GM12878 (cell line): ENCODE data around the gene DOCK9. TPM values are rescaled to one million over a fixed set of nuclear protein-coding genes. Genes with fewer than 3 reads are reported as not detected.

Source experiments
- ATAC-seq: fragments of 200-7000 bp; cut with Tn5 transposase; 3 replicates; pipeline ENCODE4 v1.9.1; 2020; ENCODE audit warnings: mild to moderate bottlenecking, moderate library complexity
- BruUV-seq: library from RNA; stranded (reverse); fragments of 400-500 nt; replicated peaks from 2 replicates; lab custom pipeline; 2021; lab: Mats Ljungman, UMichigan
- CTCF ChIA-PET: fragments of 300-600 bp; sonication (Branson Sonifier 250); formaldehyde crosslinking; extraction: SDS; loops from one replicate; lab custom pipeline; 2021; ENCODE audit warnings: inconsistent platforms; lab: Yijun Ruan, JAX
- POLR2A ChIA-PET: fragments of 350-600 bp; formaldehyde crosslinking; extraction: SDS; loops from one replicate; lab custom pipeline; 2021; ENCODE audit warnings: inconsistent platforms; lab: Charles Lee
- RAD21 ChIA-PET: fragments of 300-600 bp; sonication (Branson Sonifier 250); formaldehyde crosslinking; loops from one replicate; lab custom pipeline; 2023; ENCODE audit warnings: antibody characterized with exemption; ENCODE audit not compliant: unreplicated experiment; lab: Charles Lee
- SMC1A ChIA-PET: fragments of 300-600 bp; sonication (Branson Sonifier 250); formaldehyde crosslinking; loops from one replicate; lab custom pipeline; 2023; ENCODE audit not compliant: unreplicated experiment, uncharacterized antibody; lab: Charles Lee
- DNase-seq: peaks from one replicate; pipeline ENCODE4 v3.0.0-alpha.2; 2011; ENCODE audit warnings: low read depth, low spot score
- FAIRE-seq: peaks from 3 replicates; lab custom pipeline; 2011; peaks lifted over from hg19 to GRCh38; lab: Jason Lieb, UNC
- H2AFZ ChIP-seq: 2 replicates; pipeline ENCODE4 v1.6.0; 2011; ENCODE audit warnings: low read depth, low read length, control low read depth; ENCODE audit not compliant: control insufficient read depth
- H3K27ac ChIP-seq: 2 replicates; pipeline ENCODE4 v1.5.1; 2011; ENCODE audit warnings: control low read depth; ENCODE audit not compliant: control insufficient read depth, insufficient read depth
- H3K27me3 ChIP-seq, 2 experiments: replicated peaks in 1 of 2; 2 replicates each; pipeline versions ENCODE4 v1.6.0 to v1.6.1; 2011; ENCODE audit warnings: low read length in 1 of 2; ENCODE audit not compliant: control insufficient read depth in 2 of 2, insufficient read depth in 2 of 2
- H3K36me3 ChIP-seq, 2 experiments: 2 replicates each; pipeline ENCODE4 v1.5.1; 2011; ENCODE audit warnings: low read length in 1 of 2; ENCODE audit not compliant: control insufficient read depth in 2 of 2, insufficient read depth in 2 of 2
- H3K4me1 ChIP-seq: 2 replicates; pipeline ENCODE4 v1.6.1; 2011; ENCODE audit warnings: mild to moderate bottlenecking, low read length, moderate library complexity, mixed read lengths; ENCODE audit not compliant: control insufficient read depth, insufficient read depth
- H3K4me2 ChIP-seq: 2 replicates; pipeline ENCODE4 v1.6.0; 2011; ENCODE audit warnings: control low read depth; ENCODE audit not compliant: control insufficient read depth, insufficient read depth
- H3K4me3 ChIP-seq: fragments of 200-600 bp; sonication (generic); 2 replicates; pipeline ENCODE4 v1.5.1; 2016
- H3K79me2 ChIP-seq: 2 replicates; pipeline ENCODE4 v1.6.0; 2011; ENCODE audit warnings: low read length; ENCODE audit not compliant: control insufficient read depth, insufficient read depth
- H3K9ac ChIP-seq: 2 replicates; pipeline ENCODE4 v1.8.0; 2011; ENCODE audit warnings: low read length, control low read depth, mixed read lengths; ENCODE audit not compliant: control insufficient read depth, insufficient read depth
- H3K9me3 ChIP-seq: replicated peaks from 3 replicates; pipeline ENCODE4 v1.5.1; 2011; ENCODE audit warnings: mild to moderate bottlenecking, low read length; ENCODE audit not compliant: control insufficient read depth, insufficient read depth
- H4K20me1 ChIP-seq: 2 replicates; pipeline ENCODE4 v1.6.0; 2011; ENCODE audit not compliant: control insufficient read depth, insufficient read depth
- ETV6 ChIP-seq, 2 experiments: fragments of 450-650 bp in 1 of 2; IDR thresholded peaks in 1 of 2; conservative IDR thresholded peaks in 1 of 2; 2 replicates each; pipeline ENCODE4 v1.6.1; 2014; ENCODE audit warnings: antibody characterized with exemption in 1 of 2, borderline replicate concordance in 1 of 2, low read depth in 1 of 2, mild to moderate bottlenecking in 1 of 2, moderate library complexity in 1 of 2
- FOXM1 ChIP-seq: IDR thresholded peaks from 2 replicates; pipeline ENCODE4 v1.6.1; 2012; ENCODE audit warnings: low read depth, mild to moderate bottlenecking, inconsistent platforms, low read length, moderate library complexity
- GABPA ChIP-seq: IDR thresholded peaks from 2 replicates; pipeline ENCODE4 v1.6.1; 2014; ENCODE audit warnings: antibody characterized with exemption, low read depth, mild to moderate bottlenecking, inconsistent platforms
- HDGF ChIP-seq: fragments of 450-650 bp; IDR thresholded peaks from 2 replicates; pipeline ENCODE4 v1.6.1; 2016; ENCODE audit warnings: antibody characterized with exemption
- KAT2A ChIP-seq: conservative IDR thresholded peaks from 2 replicates; pipeline ENCODE4 v1.6.1; 2011; ENCODE audit warnings: low read depth, low read length; ENCODE audit not compliant: control insufficient read depth
- NFYA ChIP-seq: IDR thresholded peaks from 2 replicates; pipeline ENCODE4 v1.6.1; 2011; ENCODE audit warnings: low read depth, mild to moderate bottlenecking, low read length, improper control_type of control experiment, borderline replicate concordance
- NR2F1 ChIP-seq: fragments of 450-650 bp; conservative IDR thresholded peaks from 2 replicates; pipeline ENCODE4 v1.6.1; 2017; ENCODE audit warnings: mild to moderate bottlenecking
- NRF1 ChIP-seq: conservative IDR thresholded peaks from 2 replicates; pipeline ENCODE4 v1.6.1; 2011; ENCODE audit warnings: mild to moderate bottlenecking, low read depth, low read length, improper control_type of control experiment
- SIN3A ChIP-seq: IDR thresholded peaks from 2 replicates; pipeline ENCODE4 v1.6.1; 2012; ENCODE audit warnings: low read depth, low read length, improper control_type of control experiment
- WRNIP1 ChIP-seq: IDR thresholded peaks from 2 replicates; pipeline ENCODE4 v1.6.1; 2011; ENCODE audit warnings: low read depth, low read length, improper control_type of control experiment, borderline replicate concordance
- WGBS: methylation state at CpG from one replicate; pipeline ENCODE4 v1.1.6; 2016; ENCODE audit warnings: low lambda C conversion rate; ENCODE audit not compliant: insufficient replicate concordance, insufficient coverage; ENCODE audit errors: missing lambda C conversion rate; 5-methylcytosine and 5-hydroxymethylcytosine counted together
- in situ Hi-C: fragments of 300-500 bp; cut with MboI; formaldehyde crosslinking; loops from 9 replicates; pipeline ENCODE4 v1.14.3; 2018; ENCODE audit warnings: mixed read lengths
- intact Hi-C: fragments of 100-400 bp; cut with micrococcal nuclease; formaldehyde crosslinking; loops from one replicate; pipeline ENCODE4 v1.14.2; 2022; ENCODE audit not compliant: unreplicated experiment
- polyA plus RNA-seq, 11 experiments: library from polyadenylated mRNA; depleted of rRNA in 4 of 11; unstranded in 6 of 11; stranded (reverse) in 5 of 11; fragments of >200 nt; fragmentation: Nextera tagmentation in 4 of 11; fragmentation: Illumina TruSeq in 1 of 11; extraction: Ambion mirVana in 4 of 11; extraction: Trizol in 1 of 11; gene quantifications; 1 replicate in 1 of 11; 2 replicates in 10 of 11; pipeline versions ENCODE4 v1.2.1 to v1.2.3, GENCODE V29; 2011 to 2016; ENCODE audit warnings: inconsistent platforms in 2 of 11, missing spikeins in 2 of 11, low read depth in 1 of 11
- total RNA-seq, 4 experiments: library from RNA; depleted of rRNA in 3 of 4; stranded (reverse); fragments of >200 nt in 3 of 4; fragmentation: Illumina TruSeq in 1 of 4; extraction: Trizol in 1 of 4; gene quantifications; 2 replicates each; pipeline versions ENCODE4 v1.2.1 to v1.2.3, GENCODE V29; 2013 to 2021

DOCK9 gene
- total and polyA plus RNA-seq, 10 of the 15 experiments (the other 5 are each of a cell fraction or from before 2014, with no cell fraction given) = 0.09 to 2.9 (median 0.74) TPM

DNA sequence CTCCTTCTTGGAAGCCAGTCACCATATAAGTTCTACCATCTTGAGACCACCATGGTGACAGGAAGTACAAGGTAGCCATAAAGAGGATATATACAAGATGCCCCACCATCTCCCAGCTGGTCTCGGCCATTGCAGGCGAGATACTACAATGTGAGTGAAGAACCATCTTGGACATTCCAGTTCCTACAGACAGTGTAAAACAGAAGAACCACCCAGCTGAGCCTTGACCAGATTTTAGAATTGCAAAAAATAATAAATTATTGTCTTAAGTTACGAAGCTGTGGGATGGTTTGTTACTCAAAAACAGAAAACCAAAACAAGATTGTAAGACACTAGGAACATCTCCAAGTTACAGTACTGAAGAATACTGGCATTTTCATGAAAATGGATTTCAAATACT, 43.6 kb downstream of the DOCK9 start (continued):
- no peak for TF ChIP-seq KAT2A
- TF ChIP-seq NRF1 = no peak
- no peak for TF ChIP-seq NFYA
- no peak for TF ChIP-seq HDGF
- TF ChIP-seq SIN3A = no peak
- no peak for TF ChIP-seq WRNIP1
- TF ChIP-seq ETV6 (conservative IDR thresholded peaks at IDR 0.05 in 1 of 2, IDR thresholded peaks at IDR 0.05 in 1 of 2; ENCODE audit: borderline replicate concordance in 1 of 2, low read depth in 1 of 2) = no peak
- TF ChIP-seq NR2F1 = no peak
- no peak for TF ChIP-seq FOXM1

DNA sequence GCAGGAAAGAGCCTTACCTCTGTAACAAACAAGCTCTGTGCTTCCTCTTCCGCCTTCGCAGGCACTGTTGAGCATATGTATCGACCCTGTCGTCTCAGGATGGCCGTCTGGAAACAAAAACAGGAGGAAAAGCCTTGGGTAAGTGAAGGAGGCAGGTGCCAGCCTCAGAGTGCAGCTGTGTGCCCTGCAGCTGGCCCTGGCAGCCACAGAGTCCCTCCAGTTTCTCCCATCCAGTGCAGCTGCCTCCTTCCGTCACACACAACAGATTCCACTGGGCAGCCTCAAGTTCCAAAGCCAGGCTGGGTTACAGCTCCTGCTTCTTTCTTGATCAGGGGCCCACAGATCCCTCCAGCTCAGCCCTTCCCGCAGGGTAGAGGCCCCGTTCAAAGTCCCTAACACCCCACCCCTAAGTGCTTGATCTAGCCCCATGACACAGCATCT, 47.7 kb downstream of the DOCK9 start:
- WGBS = 39% methylated on average over 8 of the region's 8 CpGs

More for the DNA sequence above, 47.7 kb downstream of the DOCK9 start:
- H2AFZ ChIP-seq = peak overlapping the region; percentile 57
- no peak overlapping the region for H3K4me3 ChIP-seq
- peaks cover 2% of the 10 kb centered on the region; the same call in 1 of the 3 replicates for H3K9me3 ChIP-seq
- FAIRE-seq (no peak), DNase-seq (no peak), ATAC-seq (no peak)
- no peaks in the 10 kb centered on the region for H3K36me3 ChIP-seq
- peak overlapping the region; percentile 12; the same call in 1 of the 2 replicates for H3K4me2 ChIP-seq
- no peaks in the 10 kb centered on the region for H3K4me1 ChIP-seq
- no peak overlapping the region for H3K27ac ChIP-seq
- H4K20me1 ChIP-seq = no peaks in the 10 kb centered on the region
- no peak overlapping the region for H3K9ac ChIP-seq
- intact Hi-C loops = no loop called here
- no TSS peak for BruUV-seq
- SMC1A ChIA-PET = interaction anchor here (0.9 kb wide), 1 partner anchor 104 kb away, joined by 3 read pairs; no protein-coding TSS in a partner anchor
- POLR2A ChIA-PET = interaction anchor here (0.6 kb wide), 1 partner anchor 42 kb away, joined by 5 read pairs; no protein-coding TSS in a partner anchor
- no peak for TF ChIP-seq GABPA
- in situ Hi-C loops = no loop called here
- H3K27me3 ChIP-seq = no peaks in the 10 kb centered on the region
- CTCF ChIA-PET = no interaction called here
- no peaks in the 10 kb centered on the region for H3K79me2 ChIP-seq
- RAD21 ChIA-PET = no interaction called here
